Ovary (tissue), 3 donors: Measurements from ENCODE around the gene CCL1.

Experiments used
- POLR2A ChIP-seq: fragments of 450-650 bp; IDR thresholded peaks from one replicate; pipeline ENCODE4 v1.6.1; 2017; ENCODE audit warnings: antibody characterized with exemption, mild to moderate bottlenecking, moderate library complexity
- TF ChIP-seq, protein P1 (sequence below), 3 donors: fragments of 450-650 bp in 2 of 3; fragments of 200-600 bp in 1 of 3; IDR thresholded peaks; one replicate each; pipeline versions ENCODE4 v1.5.1 to v1.8.0; 2016 to 2022; ENCODE audit warnings: antibody characterized with exemption in 3 of 3, mild to moderate bottlenecking in 1 of 3
- donor health status: DM: no; HTN: no; CAD: no.

DNA sequence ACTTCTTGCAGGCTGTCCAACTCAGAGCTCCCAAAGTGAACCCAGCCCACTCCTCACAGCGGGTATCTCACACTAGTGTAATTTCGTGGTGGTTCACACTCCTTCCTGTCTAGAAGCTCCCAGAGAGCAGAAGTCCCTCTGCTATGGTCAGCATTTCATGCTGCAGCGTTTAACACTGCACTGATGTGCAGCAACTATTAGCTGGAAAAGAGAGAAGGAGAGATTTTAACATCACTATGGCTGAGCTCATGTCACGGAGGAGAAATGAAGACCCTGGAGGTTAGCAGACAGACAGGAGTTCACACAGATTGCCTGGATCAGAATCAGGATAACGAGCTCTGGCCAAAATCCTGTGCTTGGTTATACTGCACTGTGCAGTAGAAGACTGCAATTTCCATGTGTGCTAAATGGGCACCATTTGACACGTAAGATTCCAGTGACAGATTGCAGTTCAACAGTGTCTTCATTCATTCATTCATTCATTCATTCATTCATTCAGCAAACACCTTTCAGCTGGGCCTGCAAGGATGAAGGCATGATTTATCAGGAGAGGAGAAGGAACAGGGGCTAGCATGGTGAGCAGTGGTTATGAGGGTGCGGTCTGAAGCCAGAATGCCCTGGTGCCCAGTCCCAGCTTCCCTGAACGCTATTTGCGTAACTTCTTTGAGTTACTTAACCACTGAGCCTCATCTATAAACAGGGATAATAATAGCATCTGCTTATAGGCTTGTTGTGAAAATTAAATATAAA, 5.3 kb upstream of the CCL1 start:
- TF ChIP-seq, protein P1, sequence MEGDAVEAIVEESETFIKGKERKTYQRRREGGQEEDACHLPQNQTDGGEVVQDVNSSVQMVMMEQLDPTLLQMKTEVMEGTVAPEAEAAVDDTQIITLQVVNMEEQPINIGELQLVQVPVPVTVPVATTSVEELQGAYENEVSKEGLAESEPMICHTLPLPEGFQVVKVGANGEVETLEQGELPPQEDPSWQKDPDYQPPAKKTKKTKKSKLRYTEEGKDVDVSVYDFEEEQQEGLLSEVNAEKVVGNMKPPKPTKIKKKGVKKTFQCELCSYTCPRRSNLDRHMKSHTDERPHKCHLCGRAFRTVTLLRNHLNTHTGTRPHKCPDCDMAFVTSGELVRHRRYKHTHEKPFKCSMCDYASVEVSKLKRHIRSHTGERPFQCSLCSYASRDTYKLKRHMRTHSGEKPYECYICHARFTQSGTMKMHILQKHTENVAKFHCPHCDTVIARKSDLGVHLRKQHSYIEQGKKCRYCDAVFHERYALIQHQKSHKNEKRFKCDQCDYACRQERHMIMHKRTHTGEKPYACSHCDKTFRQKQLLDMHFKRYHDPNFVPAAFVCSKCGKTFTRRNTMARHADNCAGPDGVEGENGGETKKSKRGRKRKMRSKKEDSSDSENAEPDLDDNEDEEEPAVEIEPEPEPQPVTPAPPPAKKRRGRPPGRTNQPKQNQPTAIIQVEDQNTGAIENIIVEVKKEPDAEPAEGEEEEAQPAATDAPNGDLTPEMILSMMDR (IDR thresholded peaks at IDR 0.05): no peak
- no peak for TF ChIP-seq POLR2A
